ENCODE measurements around the gene ST8SIA5. TPM values are rescaled to one million over a fixed set of nuclear protein-coding genes. Genes with fewer than 3 reads are reported as not detected.

ST8SIA5 gene
- polyA plus RNA-seq, 3 donors: 0.92 to 1.3 (median 0.94) TPM

DNA sequence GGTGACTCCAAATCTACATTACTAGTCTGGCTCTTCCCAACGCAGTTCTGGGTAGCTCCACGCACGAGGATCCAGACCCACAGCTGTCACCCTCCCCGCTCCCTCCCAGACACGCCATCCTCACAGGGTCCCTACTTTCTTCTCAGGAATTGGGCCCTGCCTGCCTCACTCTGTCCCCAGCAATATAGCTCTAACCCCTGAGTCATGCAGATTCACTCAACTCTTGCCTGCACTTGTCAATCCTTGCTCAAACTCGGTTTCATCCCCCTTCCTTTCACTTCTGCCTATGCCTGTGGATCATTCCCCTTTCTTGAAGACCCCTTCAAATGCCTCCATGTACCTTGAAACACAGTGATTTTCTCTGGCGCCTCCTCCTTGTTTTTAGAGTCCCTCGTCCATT, 5.0 kb downstream of the ST8SIA5 start:
- no peak for DNase-seq (ENCODE audit: extremely low read depth in 1 of 11, low read depth in 9 of 11, low spot score in 4 of 11)

DNA sequence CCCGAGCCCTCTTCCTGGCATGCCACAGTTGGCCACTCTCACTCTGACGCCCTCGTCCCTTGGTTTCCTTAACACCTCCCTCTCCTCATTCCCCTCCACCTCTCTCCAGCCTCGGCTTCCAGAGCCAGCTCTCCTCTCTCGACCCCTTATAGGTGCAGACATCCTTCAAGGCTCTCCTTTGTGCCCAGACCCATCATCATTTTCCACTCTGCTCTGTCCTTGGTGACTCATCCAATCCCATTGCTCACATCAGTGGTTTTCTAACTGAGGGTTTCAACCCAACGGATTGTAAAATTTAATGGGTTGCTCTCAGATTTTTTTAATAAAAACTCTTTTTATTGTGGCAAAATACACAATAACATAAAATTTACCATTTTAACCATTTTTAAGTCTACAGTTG, 6.2 kb downstream of the ST8SIA5 start:
- DNase-seq (ENCODE audit: extremely low read depth in 1 of 11, low read depth in 9 of 11, low spot score in 4 of 11): no peak

DNA sequence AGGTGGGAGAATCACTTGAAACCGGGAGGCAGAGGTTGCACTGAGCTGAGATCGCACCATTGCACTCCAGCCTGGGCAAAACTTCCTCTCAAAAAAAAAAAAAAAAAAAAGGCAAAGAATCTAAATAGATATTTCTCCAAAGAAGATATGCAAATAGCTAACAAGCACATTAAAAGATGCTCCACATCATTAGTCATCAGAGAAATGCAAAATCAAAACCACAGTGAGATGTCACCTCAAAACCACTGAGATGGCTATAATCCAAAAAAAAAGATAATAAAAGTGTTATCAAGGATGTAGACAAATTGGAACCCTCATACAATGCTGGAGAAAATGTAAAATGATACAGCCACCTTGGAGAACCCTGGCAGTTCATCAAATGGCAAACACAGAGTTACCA, 8.4 kb downstream of the ST8SIA5 start:
- DNase-seq (ENCODE audit: extremely low read depth in 1 of 11, low read depth in 9 of 11, low spot score in 4 of 11): no peak

DNA sequence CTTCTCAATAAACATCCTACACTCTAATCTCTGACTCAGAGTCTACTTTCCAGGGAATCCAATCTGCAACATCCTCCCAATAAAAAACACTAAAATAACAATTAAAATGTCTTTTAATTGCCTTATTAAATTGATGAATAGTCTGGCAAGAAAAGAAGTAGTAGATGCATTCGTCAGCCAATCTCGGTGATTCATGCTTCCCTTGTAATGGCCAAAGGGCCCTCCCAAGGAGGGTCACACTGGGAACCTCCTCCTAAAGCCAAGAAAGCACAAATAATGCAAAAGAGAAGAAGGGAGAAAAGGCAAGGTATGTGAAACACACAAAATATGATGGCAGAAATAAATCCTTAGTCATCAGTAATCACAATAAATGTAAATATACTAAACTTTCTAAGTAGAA, 16.8 kb downstream of the ST8SIA5 start:
- no peak for DNase-seq (ENCODE audit: extremely low read depth in 1 of 11, low read depth in 9 of 11, low spot score in 4 of 11)

DNA sequence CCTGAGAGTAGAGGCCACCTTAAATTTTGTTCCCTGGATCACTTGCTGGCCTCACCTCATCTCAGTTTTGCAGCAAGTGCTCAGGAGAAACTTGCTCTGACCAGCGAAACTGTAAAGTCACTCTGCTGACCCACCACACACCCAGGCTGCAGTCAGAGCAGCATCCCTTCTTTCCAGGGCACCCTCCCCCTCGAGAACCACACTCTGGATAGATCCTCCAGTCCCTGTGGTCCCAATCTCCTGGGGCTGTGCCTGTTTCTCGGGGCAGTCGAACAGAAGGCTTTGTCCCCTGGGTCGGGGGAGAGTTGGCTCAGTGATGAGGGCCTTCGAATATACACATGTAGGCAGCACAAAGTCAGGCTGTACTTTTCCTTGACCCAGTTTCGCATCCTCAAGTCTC, 18.4 kb downstream of the ST8SIA5 start:
- no peak for DNase-seq (ENCODE audit: extremely low read depth in 1 of 11, low read depth in 9 of 11, low spot score in 4 of 11)

DNA sequence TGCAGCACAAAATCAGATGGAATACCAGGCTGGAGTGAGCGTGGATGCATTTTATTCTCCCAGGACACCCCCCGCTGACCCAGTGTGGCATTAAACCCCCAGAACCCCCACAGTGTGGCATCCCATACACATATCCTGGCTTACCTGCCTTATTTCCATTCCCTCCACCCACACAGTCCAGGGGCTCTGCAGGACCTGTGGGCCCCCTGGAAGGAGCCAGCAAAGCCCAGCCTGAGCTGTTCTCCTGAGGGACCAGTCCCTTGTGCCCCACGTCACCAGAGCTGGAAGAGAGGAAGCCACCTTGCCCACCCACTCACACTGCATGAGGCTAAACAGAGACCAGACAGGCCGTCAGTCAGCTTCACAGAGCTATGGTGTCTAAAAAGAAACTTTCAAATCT, 20.1 kb downstream of the ST8SIA5 start:
- DNase-seq (ENCODE audit: extremely low read depth in 1 of 11, low read depth in 9 of 11, low spot score in 4 of 11): no peak

DNA sequence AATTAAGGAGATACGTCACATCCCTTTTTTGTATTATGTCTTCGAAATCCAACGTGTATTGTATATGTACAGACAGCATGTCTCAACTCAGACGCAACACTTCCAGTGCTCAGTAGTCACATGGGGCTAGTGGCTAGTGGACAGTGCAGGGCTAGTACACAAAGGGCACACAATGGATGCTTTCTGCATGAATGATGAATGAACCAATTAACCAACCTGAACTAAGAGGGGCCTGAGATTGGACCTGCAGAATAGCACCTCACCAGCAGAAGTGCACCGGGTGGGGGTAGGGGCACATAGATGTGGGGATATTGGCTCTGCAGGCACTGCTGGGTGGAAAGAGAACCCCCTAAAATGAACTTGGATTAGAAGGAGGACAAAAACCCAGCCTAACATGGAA, 20.7 kb downstream of the ST8SIA5 start:
- no peak for DNase-seq (ENCODE audit: extremely low read depth in 1 of 11, low read depth in 9 of 11, low spot score in 4 of 11)

DNA sequence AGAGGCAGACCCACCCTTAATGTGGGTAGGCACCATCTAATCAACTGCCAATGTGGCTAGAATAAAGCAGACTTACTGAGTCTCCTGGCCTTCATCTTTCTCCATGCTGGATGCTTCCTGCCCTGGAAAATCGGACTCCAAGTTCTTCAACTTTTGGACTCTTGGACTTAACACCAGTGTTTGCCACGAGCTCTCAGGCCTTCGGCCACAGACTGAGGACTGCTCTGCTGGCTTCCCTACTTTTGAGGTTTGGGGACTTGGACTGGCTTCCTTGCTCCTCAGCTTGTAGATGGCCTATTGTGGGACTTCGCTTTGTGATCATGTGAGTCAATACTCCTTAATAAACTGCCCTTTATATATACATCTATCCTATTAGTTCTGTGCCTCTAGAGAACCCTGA, 21.9 kb downstream of the ST8SIA5 start:
- no peak for DNase-seq (ENCODE audit: extremely low read depth in 1 of 11, low read depth in 9 of 11, low spot score in 4 of 11)

DNA sequence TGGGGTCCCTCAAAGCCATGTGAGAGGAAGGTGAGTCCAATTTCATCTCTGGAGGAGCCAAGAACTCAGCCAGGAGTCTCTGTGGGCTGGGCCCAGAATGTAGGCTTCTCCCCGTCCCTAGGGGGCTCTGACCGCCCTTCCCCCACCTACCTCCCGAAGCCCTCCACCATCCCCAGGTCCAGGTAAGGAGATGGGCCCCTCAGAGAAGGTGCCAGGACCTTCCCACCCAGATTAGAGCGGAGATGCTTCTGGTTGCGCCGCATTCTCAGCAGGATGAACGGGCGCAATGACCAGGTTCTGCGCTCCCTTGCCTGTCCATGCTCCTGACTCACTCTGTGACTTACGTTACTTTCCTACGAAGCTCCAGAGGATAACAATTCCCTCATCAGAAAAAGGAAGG, 23.0 kb downstream of the ST8SIA5 start:
- no peak for DNase-seq (ENCODE audit: extremely low read depth in 1 of 11, low read depth in 9 of 11, low spot score in 4 of 11)

DNA sequence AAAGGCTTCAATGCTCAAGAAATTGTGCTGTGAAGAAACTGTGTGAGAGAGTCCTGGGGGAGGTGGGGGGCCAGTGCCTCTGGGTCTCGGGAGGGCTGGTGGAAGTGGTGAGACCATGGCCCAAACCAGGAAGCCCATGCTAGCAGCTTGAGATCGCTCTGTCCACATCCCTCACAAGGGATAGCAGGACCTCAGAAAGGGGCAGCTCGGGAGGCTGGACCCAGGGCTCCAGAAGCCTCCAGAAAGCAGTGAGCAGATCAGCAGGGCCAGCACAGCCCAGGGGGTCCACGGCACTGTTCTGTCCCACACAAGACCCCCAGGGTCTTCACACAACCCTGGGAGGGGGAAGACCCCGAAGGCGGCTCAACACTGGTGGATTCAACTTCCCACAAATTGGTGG, 24.1 kb downstream of the ST8SIA5 start:
- DNase-seq (ENCODE audit: extremely low read depth in 1 of 11, low read depth in 9 of 11, low spot score in 4 of 11): no peak

DNA sequence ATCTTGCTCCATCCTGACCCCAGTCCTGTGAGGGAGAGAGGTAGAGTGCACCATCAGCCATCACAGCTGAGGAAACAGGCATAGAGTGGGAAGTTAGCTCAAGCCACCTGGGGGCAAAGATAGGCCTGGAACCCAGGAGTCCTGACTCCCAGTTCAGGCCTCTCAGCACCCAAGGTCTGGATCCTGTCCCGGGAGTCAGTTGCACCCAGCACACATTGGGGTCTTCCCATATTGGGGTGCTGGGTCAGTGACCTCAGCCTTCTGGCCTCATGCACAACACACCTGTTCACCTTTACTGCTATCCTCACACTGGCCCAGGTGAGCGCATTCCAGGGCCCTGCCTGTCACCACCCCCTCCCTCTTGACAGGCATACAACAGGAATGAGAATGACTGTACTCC, 24.7 kb downstream of the ST8SIA5 start:
- no peak for DNase-seq (ENCODE audit: extremely low read depth in 1 of 11, low read depth in 9 of 11, low spot score in 4 of 11)

DNA sequence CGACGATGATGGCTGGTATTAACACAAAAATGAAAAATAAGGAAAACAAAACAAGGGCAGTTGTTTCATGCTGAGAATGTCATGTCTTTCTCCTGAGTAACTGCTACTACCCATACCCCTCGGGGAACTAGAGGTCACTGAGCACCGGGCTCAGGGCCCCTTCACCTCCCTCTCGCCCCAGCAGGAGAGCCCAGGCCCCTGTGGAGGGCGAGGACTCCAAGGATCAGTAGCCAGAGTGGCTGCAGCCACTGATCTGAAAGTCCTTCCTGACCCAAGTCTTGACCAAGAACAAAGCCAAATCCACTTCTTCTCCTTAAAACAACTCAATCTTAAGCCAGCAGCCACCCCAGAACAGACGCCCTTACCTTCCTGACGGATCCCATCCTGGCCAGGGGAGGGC, 25.5 kb downstream of the ST8SIA5 start:
- DNase-seq (ENCODE audit: extremely low read depth in 1 of 11, low read depth in 9 of 11, low spot score in 4 of 11): no peak

DNA sequence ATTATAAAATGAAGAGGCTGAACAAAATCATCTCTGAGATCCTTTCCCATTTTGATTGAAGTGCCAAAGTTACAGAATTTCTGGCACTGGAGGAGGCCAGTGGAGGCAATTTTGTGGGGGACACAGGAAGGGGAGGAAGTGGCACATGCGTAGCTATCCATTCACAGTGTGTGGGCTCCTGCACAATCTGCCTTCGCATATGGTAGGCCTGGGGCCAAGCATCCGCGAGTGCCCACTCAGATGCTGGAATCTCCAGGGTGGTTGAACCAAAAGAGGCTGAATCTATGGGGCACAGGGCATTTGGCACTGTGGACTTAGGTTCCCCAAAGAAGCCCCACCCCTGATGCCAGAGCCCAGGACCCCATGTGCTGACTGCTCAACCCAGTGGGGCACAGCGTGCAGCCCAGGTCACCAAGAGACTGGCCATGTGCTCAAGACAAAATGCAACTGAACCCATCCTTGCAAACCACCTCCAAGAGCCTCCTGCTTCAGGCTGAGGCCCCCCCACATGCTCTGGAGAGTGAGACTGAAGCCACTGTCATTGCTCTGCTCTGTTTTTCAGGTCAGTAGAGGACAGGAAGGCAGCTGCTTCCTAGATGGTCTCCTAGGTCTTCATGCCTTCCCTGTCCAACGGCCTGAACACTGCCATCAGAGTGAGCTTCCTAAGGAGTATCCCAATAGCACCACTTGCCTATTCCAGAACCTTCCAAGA, 28.5 kb downstream of the ST8SIA5 start:
- no peak for DNase-seq (ENCODE audit: extremely low read depth in 1 of 11, low read depth in 9 of 11, low spot score in 4 of 11)

DNA sequence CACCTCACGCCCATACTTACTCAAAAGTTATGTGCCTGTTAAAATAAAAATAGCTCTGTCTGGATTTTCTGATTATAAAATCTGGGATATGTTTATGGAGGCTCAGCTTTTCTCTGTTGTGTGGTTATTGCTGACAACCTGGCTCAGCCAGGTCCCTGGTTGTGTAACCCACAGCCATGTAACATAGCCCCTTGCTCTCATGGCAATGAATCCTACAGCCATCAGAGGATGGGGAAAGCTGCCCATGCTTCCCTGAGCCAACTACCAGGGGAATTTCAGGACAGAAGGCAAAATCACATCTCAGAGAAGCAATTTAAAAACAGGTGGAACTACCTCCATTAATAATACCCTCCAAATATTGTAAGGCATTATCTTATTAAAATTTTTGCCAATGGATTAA, 29.7 kb downstream of the ST8SIA5 start:
- DNase-seq (ENCODE audit: extremely low read depth in 1 of 11, low read depth in 9 of 11, low spot score in 4 of 11): no peak

DNA sequence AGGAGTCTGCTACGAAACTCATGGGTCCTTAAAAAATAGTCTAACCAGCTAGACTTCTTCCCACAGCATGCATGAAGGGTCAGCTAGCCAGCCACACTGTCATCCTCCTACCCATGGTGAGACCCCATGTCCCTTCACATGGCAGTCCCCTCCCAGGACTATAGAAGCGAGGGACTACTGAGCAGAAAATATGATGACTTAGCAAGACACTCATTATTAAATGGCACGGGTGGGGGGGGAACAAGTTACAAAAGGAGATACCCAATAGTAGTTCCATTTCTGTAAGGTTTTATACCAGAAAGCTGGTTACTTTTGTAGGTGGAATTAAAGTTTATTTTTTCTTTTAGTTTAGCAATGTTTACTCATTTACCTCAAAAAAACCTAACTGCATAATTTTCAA, 31.5 kb downstream of the ST8SIA5 start:
- no peak for DNase-seq (ENCODE audit: extremely low read depth in 1 of 11, low read depth in 9 of 11, low spot score in 4 of 11)

DNA sequence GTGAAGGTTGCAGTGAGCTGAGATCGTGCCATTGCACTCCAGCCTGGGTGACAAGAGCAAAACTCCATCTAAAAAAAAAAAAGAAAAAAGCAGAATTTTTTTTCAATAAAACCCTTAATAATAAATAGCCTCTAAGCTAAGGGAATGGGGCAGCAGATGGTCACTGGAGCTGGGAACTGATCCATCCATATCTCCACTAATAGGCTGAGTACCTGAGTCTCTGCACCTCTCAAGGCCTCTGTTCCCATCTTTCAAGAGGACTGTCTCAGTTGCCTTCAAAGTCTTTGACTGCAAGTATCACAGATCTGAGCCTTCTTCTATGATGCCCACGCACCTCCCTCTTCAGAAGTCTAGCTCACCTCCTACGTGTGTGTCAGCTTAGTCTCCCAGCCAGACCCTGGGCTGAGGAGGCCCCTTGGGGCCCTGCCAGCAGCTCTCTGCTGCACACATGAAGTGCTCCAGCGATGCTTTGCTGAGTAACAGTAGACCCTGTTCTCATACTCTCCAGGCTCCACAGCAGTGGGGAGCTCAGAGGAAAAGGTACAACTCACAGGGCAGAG, 32.9 kb downstream of the ST8SIA5 start:
- no peak for DNase-seq (ENCODE audit: extremely low read depth in 1 of 11, low read depth in 9 of 11, low spot score in 4 of 11)

DNA sequence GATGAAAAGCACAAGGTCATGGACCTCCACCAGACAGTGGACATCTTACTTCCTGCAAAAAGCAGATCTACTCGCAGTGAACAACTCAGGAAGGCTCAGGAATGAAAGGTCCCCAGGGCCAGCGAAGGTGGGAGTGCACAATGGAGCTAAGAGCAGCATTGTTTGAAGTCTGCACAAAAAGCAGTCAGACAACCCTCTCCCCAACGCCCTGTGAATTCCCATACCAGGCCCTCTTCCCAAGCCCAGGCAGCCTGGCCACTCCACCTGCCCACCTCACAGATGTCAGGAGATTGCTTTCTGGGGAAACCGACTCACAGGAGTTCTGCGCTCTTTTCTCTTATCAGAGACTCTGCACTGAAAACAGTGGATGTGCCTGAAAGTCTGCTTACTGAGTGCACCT, 34.8 kb downstream of the ST8SIA5 start:
- DNase-seq (ENCODE audit: extremely low read depth in 1 of 11, low read depth in 9 of 11, low spot score in 4 of 11): no peak

DNA sequence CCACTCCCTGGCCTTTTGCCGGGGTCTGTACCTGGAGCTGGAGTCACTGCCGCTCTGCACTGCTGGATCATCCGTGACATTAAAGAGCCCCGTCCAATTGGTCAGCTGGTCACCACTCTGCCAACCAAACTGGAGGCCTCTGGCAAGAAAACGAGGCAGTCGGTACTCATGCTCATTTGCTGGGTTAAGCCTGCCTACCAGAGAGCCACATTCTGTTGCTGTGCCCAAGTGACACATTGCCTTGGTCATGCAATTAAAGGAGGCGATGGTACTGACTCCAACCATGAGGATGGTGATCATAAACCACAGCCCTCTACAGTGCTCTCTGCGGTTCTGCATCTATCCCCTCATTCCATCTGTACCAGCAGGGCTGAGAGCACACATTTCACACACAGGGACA, 35.5 kb downstream of the ST8SIA5 start:
- DNase-seq (ENCODE audit: extremely low read depth in 1 of 11, low read depth in 9 of 11, low spot score in 4 of 11): no peak

DNA sequence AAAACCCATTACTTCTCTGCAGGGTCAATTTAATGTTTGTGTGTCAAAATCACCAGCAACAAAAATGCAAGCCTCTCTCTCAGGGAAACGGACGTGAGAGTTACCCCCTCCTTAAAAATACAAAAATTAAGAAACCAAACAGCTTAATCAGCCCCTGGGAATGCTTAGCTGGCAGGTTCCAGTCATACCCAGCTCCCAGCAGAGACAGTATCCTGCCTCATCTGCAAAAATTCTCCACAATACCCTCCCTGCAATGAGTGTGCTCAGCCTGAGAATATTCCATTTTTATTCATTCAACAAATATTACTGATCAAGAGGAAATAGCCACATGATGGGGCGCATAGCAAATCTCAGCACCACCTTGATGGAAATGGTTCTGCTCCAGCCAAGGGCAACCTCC, 36.3 kb downstream of the ST8SIA5 start:
- DNase-seq (ENCODE audit: extremely low read depth in 1 of 11, low read depth in 9 of 11, low spot score in 4 of 11): no peak

DNA sequence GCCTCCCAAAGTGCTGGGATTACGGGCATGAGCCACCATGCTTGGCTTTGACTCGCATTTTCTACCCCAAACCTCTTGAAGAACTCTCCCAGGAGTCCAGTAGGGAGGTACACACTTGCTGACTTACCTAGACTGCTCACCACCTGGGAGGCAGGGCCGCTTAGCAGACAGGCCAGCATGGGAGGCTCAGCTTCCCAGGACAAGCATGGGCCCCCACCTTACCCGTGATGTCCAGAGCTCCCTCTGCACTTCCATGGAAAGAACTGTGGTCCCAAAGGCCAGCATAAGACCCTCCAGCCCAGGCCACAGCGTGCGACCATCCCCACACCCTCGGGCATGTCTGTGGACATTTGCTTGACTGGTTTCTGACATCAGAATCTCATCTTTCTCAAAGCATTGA, 36.8 kb downstream of the ST8SIA5 start:
- DNase-seq (ENCODE audit: extremely low read depth in 1 of 11, low read depth in 9 of 11, low spot score in 4 of 11): no peak

DNA sequence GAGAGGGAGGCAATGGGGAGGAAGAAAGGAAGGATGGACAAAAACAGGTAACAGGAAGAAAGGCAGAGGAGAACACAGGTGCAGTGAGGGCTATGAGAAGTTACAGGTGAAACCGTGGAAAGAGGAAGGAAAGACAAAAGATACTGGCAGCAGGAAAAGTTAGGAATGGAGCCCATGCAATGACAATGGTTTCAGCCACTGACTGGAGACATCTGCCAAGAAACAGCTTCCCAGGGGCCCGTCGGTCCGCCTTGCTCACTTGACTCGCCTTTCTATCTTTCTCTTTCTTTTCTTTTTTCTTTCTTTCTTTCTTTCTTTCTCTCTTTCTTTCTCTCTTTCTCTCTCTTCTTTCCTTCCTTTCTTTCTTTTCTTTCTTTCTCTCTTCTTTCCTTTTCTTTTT, 37.5 kb downstream of the ST8SIA5 start:
- no peak for DNase-seq (ENCODE audit: extremely low read depth in 1 of 11, low read depth in 9 of 11, low spot score in 4 of 11)
